OCI-LY1 (cell line): Measurements from ENCODE around the gene PODXL2.

Experiments used
- EZH2 ChIP-seq: fragments of 200-600 bp; sonication (generic), shearing (Covaris generic); IDR thresholded peaks from 2 replicates; pipeline ENCODE4 v1.8.0; 2017; ENCODE audit warnings: borderline replicate concordance, mixed run types, mild to moderate bottlenecking, antibody characterized with exemption, low read length, moderate library complexity, mixed read lengths
- TF ChIP-seq, protein P1 (sequence below): fragments of 200-600 bp; sonication (generic), shearing (Covaris generic); IDR thresholded peaks from 2 replicates; pipeline ENCODE4 v1.5.1; 2017; ENCODE audit warnings: mild to moderate bottlenecking, antibody characterized with exemption, low read length, moderate library complexity, mixed read lengths

DNA sequence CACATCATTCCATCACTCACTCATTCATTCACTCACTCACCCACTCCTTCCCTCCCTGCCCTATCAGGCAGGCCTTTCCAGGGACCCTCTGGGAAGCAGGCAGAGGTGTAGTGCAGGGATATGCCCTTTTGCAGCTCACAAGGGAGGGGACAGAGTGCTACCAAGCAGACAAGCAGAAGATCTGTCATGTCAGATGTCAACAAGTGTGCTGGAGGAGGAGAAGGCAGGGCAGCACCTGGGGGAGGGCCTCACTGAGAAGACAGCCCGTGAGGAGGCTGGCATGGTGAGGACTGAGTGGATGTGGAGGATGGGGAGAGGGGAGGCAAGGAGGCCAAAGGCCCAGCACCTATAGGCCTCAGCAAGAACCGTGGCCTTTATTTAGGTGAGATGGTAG lies 59.0 kb downstream of the PODXL2 start:
- TF ChIP-seq, protein P1, sequence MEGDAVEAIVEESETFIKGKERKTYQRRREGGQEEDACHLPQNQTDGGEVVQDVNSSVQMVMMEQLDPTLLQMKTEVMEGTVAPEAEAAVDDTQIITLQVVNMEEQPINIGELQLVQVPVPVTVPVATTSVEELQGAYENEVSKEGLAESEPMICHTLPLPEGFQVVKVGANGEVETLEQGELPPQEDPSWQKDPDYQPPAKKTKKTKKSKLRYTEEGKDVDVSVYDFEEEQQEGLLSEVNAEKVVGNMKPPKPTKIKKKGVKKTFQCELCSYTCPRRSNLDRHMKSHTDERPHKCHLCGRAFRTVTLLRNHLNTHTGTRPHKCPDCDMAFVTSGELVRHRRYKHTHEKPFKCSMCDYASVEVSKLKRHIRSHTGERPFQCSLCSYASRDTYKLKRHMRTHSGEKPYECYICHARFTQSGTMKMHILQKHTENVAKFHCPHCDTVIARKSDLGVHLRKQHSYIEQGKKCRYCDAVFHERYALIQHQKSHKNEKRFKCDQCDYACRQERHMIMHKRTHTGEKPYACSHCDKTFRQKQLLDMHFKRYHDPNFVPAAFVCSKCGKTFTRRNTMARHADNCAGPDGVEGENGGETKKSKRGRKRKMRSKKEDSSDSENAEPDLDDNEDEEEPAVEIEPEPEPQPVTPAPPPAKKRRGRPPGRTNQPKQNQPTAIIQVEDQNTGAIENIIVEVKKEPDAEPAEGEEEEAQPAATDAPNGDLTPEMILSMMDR, result no peak
- TF ChIP-seq EZH2, result no peak
